B cell (primary cell): Measurements from ENCODE around the gene TMEM120B. TPM values are rescaled to one million over a fixed set of nuclear protein-coding genes. Genes with fewer than 3 reads are reported as not detected.

Source experiments
- ATAC-seq: fragments of 200-7000 bp; cut with Tn5 transposase; one replicate; pipeline ENCODE4 v1.10.0; 2021; ENCODE audit warnings: low read depth, mild to moderate bottlenecking, moderate number of reproducible peaks, moderate library complexity
- CTCF ChIA-PET: fragments of 350-600 bp; sonication (Branson Sonifier 250); formaldehyde crosslinking; loops from one replicate; lab custom pipeline; 2021; ENCODE audit warnings: antibody characterized with exemption, inconsistent platforms; lab: Charles Lee
- POLR2A ChIA-PET: fragments of 350-600 bp; sonication (Branson Sonifier 250); formaldehyde crosslinking; loops from one replicate; lab custom pipeline; 2021; ENCODE audit warnings: antibody characterized with exemption; lab: Charles Lee
- DNase-seq: peaks from one replicate; pipeline ENCODE4 v3.0.0; 2013
- H2AFZ ChIP-seq: 2 replicates; pipeline ENCODE4 v1.6.1; 2012; ENCODE audit warnings: mild to moderate bottlenecking, low read depth, low read length; ENCODE audit not compliant: insufficient read depth, poor library complexity, severe bottlenecking
- H3K27ac ChIP-seq, 2 donors: 1 replicate in 1 of 2; 2 replicates in 1 of 2; pipeline ENCODE4 v1.5.1; 2012 to 2013; ENCODE audit warnings: low read length in 2 of 2, mild to moderate bottlenecking in 2 of 2, moderate library complexity in 1 of 2
- H3K27me3 ChIP-seq, 4 experiments: fragments of 200-600 bp in 1 of 4; sonication (generic) in 1 of 4; replicated peaks in 1 of 4; 1 replicate in 2 of 4; 2 replicates in 2 of 4; pipeline versions ENCODE4 v1.6.1 to v1.7.0; 2013 to 2016; ENCODE audit warnings: low read length in 3 of 4, mild to moderate bottlenecking in 2 of 4, mixed read lengths in 1 of 4, moderate library complexity in 1 of 4; ENCODE audit not compliant: insufficient read depth in 4 of 4, control insufficient read depth in 3 of 4; ENCODE audit errors: control extremely low read depth in 1 of 4
- H3K36me3 ChIP-seq, 2 experiments: replicated peaks in 1 of 2; 1 replicate in 1 of 2; 2 replicates in 1 of 2; pipeline versions ENCODE4 v1.6.1 to v1.7.1; 2013; ENCODE audit warnings: low read length in 1 of 2; ENCODE audit not compliant: insufficient read depth in 2 of 2, control insufficient read depth in 1 of 2; ENCODE audit errors: control extremely low read depth in 1 of 2, extremely low read depth in 1 of 2
- H3K4me1 ChIP-seq, 2 donors: fragments of 200-600 bp in 1 of 2; sonication (generic) in 1 of 2; 1 replicate in 1 of 2; 2 replicates in 1 of 2; pipeline versions ENCODE4 v1.5.1 to v1.6.1; 2013 to 2017; ENCODE audit warnings: low read length in 2 of 2; ENCODE audit not compliant: control insufficient read depth in 2 of 2, insufficient read depth in 2 of 2
- H3K4me2 ChIP-seq: replicated peaks from 2 replicates; pipeline ENCODE3; 2012; ENCODE audit warnings: mild to moderate bottlenecking, low read depth, low read length; ENCODE audit not compliant: poor library complexity, severe bottlenecking
- H3K4me3 ChIP-seq, 5 experiments: fragments of 200-600 bp in 1 of 5; sonication (generic) in 1 of 5; 1 replicate in 3 of 5; 2 replicates in 2 of 5; pipeline versions ENCODE4 v1.5.1 to v1.7.0; 2011 to 2016; ENCODE audit warnings: low read length in 4 of 5, mild to moderate bottlenecking in 4 of 5, low read depth in 2 of 5, control low read depth in 1 of 5, moderate library complexity in 1 of 5; ENCODE audit not compliant: insufficient read depth in 1 of 5; ENCODE audit errors: control extremely low read depth in 1 of 5, extremely low read depth in 1 of 5
- H3K79me2 ChIP-seq: fragments of 200-600 bp; sonication (generic); one replicate; pipeline ENCODE4 v1.6.0; 2016; ENCODE audit warnings: low read length; ENCODE audit not compliant: control insufficient read depth, insufficient read depth
- H3K9ac ChIP-seq: fragments of 200-600 bp; sonication (generic); 2 replicates; pipeline ENCODE4 v1.6.1; 2017; ENCODE audit warnings: mild to moderate bottlenecking, low read length, moderate library complexity
- H3K9me3 ChIP-seq, 3 donors: one replicate each; pipeline versions ENCODE4 v1.6.1 to v1.7.1; 2013; ENCODE audit warnings: low read length in 2 of 3; ENCODE audit not compliant: control insufficient read depth in 2 of 3, insufficient read depth in 1 of 3; ENCODE audit errors: control extremely low read depth in 1 of 3
- H4K20me1 ChIP-seq: 2 replicates; pipeline ENCODE4 v1.6.0; 2012; ENCODE audit warnings: mild to moderate bottlenecking, low read length; ENCODE audit not compliant: insufficient read depth, control insufficient read depth, poor library complexity, severe bottlenecking
- H3K27ac Mint-ChIP-seq: one replicate; pipeline ENCODE4 v1.8.0; 2021; ENCODE audit warnings: mixed read lengths
- H3K27me3 Mint-ChIP-seq: one replicate; pipeline ENCODE4 v1.8.0; 2021; ENCODE audit warnings: mixed read lengths
- H3K4me1 Mint-ChIP-seq: one replicate; pipeline ENCODE4 v1.8.0; 2021; ENCODE audit warnings: mixed read lengths
- H3K4me3 Mint-ChIP-seq: one replicate; pipeline ENCODE4 v1.8.0; 2021; ENCODE audit warnings: mixed read lengths
- H3K9me3 Mint-ChIP-seq: one replicate; pipeline ENCODE4 v1.8.0; 2022; ENCODE audit warnings: mixed read lengths; ENCODE audit not compliant: insufficient read depth
- CTCF ChIP-seq: fragments of 200-600 bp; IDR thresholded peaks from one replicate; pipeline ENCODE4 v1.8.0; 2022; ENCODE audit warnings: antibody characterized with exemption, mild to moderate bottlenecking
- EZH2 ChIP-seq: IDR thresholded peaks from 2 replicates; pipeline ENCODE4 v1.6.1; 2012; ENCODE audit warnings: borderline replicate concordance, low read depth, mild to moderate bottlenecking, moderate library complexity, low read length; ENCODE audit not compliant: insufficient read depth, poor library complexity, severe bottlenecking
- WGBS: methylation state at CpG from one replicate; pipeline ENCODE4 v1.1.5; 2013; ENCODE audit warnings: missing lambda C conversion rate; ENCODE audit not compliant: insufficient coverage; 5-methylcytosine and 5-hydroxymethylcytosine counted together
- intact Hi-C: fragments of 100-400 bp; cut with micrococcal nuclease; formaldehyde crosslinking; loops from one replicate; pipeline ENCODE4 v1.10.0; 2022
- polyA plus RNA-seq: library from polyadenylated mRNA; depleted of rRNA; stranded (reverse); fragments of >200 nt; gene quantifications from 2 replicates; pipeline ENCODE4 v1.2.3, GENCODE V29; 2012
- total RNA-seq, 2 donors: library from RNA; stranded (reverse); fragments of 120-200 nt in 1 of 2; gene quantifications; 1 replicate in 1 of 2; 2 replicates in 1 of 2; pipeline versions ENCODE4 v1.2.3 to v1.2.4, GENCODE V29; 2013 to 2022

TMEM120B gene
- total and polyA plus RNA-seq, 2 donors (not counting 1 experiment from before 2014, with no cell fraction given): 9.2 to 9.7 TPM

GRCh38 chr12:121718653-121719239 is 6.2 kb downstream of the TMEM120B start:
- ChIA-PET POLR2A (interaction anchor here (0.6 to 0.7 kb wide), 2 partner anchors 51 to 59 kb away, joined by 3 to 7 read pairs; no protein-coding TSS in a partner anchor), CTCF (interaction anchor here (0.6 to 1.0 kb wide), 3 partner anchors 75 to 1148 kb away, joined by 3 to 4 read pairs (median 3); no protein-coding TSS in a partner anchor)
- Mint-ChIP-seq H3K4me3 (no peak overlapping the region), H3K27ac (no peak overlapping the region), H3K4me1 (peaks cover 2% of the 10 kb centered on the region), H3K27me3 (no peaks in the 10 kb centered on the region), H3K9me3 (no peaks in the 10 kb centered on the region)
- Histone ChIP-seq H3K79me2 (peaks cover 6% of the 10 kb centered on the region), H3K27me3 (no peaks in the 10 kb centered on the region), H2AFZ (no peak overlapping the region), H3K9ac (no peak overlapping the region), H3K9me3 (peaks cover 0 to 3% (median 0%) of the 10 kb centered on the region in 3 donors), H3K4me3 (no peak overlapping the region), H3K4me1 (peaks cover under 1 to 2% of the 10 kb centered on the region in 2 donors), H3K4me2 (no peak overlapping the region), H3K36me3 (no peaks in the 10 kb centered on the region), H4K20me1 (no peaks in the 10 kb centered on the region), H3K27ac (no peak overlapping the region)
- ATAC-seq (no peak), DNase-seq (no peak)
- intact Hi-C loops: no loop called here
- no peak for TF ChIP-seq CTCF
- TF ChIP-seq EZH2: no peak
- whole genome bisulfite sequencing: 89% methylated on average over 3 of the region's 3 CpGs

- peaks cover 8% of the 10 kb centered on the region for H3K79me2 ChIP-seq
- no peaks in the 10 kb centered on the region for H4K20me1 ChIP-seq
- intact Hi-C loops: no loop called here
- no peaks in the 10 kb centered on the region for H3K4me1 ChIP-seq
- ATAC-seq (no peak), DNase-seq (no peak)
- Mint-ChIP-seq H3K9me3 (no peaks in the 10 kb centered on the region), H3K27ac (no peak overlapping the region), H3K4me3 (no peak overlapping the region), H3K4me1 (no peaks in the 10 kb centered on the region), H3K27me3 (no peaks in the 10 kb centered on the region)
- H3K9ac ChIP-seq: no peak overlapping the region
- ChIA-PET POLR2A (no interaction called here), CTCF (interaction anchor here (0.9 kb wide), 1 partner anchor 92 kb away, joined by 3 read pairs; no protein-coding TSS in a partner anchor)
- H3K27me3 ChIP-seq: no peaks in the 10 kb centered on the region
- H2AFZ ChIP-seq: no peak overlapping the region
- peaks cover 0 to 3% (median 0%) of the 10 kb centered on the region in 3 donors for H3K9me3 ChIP-seq
- H3K36me3 ChIP-seq: no peaks in the 10 kb centered on the region
- WGBS: 90% methylated on average over 14 of the region's 14 CpGs
- H3K4me3 ChIP-seq: no peak overlapping the region
- H3K27ac ChIP-seq: no peak overlapping the region
- no peak overlapping the region for H3K4me2 ChIP-seq
- TF ChIP-seq EZH2 (no peak), CTCF (no peak)
Measured at GRCh38 chr12:121719926-121720414, 7.4 kb downstream of the TMEM120B start.
